HG02970 (cell line): Measurements from ENCODE around the gene ACO1.
"Not testable (repeated sequence)": the region's sequence is repeated elsewhere in the genome, so short reads cannot be mapped to it uniquely, and the experiment has no call there.

Source experiments
- ATAC-seq: cut with Tn5 transposase; IDR thresholded peaks from one replicate; pipeline ENCODE4 v1.9.1; 2021; ENCODE audit warnings: mild to moderate bottlenecking, moderate library complexity, moderate number of reproducible peaks; ENCODE audit not compliant: unreplicated experiment, low FRiP score

ACO1 gene

DNA sequence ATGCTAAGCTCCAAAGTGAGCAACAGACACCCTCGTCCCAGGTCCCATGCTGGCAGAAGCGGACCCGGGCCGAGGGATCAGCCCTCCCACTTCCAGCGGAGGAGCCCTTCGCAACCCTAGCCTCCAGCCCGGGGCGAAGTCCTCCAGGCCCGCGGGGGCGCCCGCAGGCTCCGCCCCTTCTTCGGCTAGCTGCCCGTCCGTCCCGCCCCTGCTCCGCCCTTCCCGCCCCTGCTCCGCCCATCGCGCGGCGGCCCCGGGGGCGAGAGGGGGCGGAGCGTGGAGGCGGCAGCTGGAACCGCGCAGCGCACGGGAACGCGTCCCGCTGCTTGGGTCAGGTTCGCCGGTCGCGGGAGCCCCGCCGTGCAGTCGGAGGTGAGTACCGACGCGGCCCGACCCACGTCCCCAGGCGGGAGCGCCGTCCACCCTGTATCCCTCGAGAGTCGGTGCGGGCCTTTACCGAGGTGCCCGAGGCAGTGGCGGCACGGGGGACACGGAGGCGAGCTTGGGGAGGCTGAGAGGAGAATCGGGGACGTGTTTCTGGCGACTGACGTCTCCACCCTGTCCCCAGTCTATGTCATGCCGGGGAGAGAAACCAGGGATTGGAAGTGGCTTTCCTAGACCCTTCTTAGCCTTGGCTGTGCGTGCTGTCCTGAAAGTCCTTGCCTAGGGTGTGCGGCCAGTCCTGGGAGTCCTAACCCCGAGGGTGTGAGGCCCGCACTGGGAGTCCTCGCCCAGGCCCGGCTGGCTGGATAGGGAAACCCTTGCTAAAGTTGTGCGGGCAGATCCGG, at the start of gene ACO1:
TSS of gene ACO1 (plus strand) at position 280 of the 788 bp plus-strand sequence. CDS start 20,864 bp downstream, outside the sequence.
- peak; percentile 97 for ATAC-seq

DNA sequence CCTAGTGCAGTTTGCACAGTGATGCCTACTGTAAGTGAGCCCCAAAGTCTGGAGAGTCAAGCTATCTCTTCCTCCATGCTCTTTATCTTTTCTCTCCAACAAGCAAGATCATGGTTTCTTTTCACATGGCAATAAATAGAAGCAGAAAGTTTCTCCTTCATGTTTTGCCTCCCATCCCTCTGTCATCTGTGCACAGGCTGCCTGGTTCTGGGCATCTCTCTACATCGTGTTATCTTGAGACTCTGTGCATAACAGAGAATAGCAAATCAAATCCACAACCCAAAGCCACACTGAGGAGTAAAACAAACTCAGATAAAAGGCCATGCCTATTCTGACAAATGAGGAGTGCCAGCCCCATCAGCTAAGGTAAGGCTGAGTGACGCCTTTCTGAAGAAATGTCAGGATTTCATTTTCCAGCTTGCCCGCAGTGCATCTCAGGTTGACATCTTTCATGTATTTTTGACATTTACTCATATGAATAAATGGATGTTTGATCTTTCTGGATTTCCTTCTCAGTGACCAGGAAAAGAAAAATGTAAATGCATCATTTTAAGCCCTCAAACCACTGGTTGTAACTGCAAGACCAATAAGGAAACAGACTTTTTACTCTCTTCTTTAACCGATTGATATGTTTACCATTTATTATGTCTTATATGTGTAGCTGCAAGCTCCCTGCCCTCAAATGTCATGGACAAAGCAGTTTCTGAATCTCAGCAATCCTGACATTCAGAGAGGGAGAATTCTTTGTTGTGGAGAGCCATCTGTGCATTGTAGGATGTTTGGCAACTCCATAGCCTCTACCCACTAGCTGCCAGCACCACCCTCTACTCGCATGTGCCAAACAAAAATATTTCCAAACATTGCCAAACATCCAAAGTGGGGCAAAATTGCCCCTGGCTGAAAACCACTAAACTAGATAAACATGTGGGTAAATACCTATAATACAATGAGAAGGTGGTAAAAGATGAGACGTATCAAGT, 49.2 kb upstream of the ACO1 start:
- no peak for ATAC-seq

DNA sequence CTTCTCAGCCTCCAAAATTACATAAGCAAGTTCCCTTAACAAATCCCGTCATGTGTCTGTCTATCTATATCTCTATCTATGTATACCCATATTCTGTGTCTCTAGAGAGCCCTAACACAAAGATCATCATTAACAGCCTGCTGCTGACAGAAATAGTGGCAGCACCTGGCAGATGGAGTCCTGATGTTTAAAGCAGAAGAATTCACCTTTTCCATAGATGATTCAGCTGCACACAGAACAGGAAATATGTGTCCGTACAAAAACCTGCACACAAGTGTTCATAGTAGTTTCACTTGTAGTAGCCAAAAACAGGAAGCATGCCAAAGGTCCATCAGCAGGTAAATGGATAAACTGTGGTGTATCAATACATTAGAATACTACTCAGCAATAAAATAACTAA, 45.0 kb upstream of the ACO1 start:
- ATAC-seq, result peak; percentile 61

DNA sequence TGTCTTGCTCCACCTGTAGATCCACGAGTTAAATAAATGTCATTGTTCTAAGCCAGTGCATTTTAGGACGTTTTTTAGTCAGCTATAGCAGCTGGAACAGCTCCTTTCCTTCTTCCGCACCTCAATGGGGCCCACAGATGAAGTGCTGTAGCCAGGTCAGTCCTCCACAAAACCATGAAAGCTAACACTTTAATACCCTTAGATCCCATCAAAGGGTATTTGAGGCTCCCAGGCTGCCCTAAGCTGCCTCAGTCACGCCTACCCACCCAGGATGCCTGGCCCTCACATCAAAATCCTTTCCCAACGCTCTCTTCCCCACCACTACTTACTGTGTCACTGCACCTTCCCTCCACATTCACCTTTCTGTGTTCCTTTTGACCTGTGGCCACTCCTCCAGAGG, 44.1 kb upstream of the ACO1 start:
- no peak for ATAC-seq

DNA sequence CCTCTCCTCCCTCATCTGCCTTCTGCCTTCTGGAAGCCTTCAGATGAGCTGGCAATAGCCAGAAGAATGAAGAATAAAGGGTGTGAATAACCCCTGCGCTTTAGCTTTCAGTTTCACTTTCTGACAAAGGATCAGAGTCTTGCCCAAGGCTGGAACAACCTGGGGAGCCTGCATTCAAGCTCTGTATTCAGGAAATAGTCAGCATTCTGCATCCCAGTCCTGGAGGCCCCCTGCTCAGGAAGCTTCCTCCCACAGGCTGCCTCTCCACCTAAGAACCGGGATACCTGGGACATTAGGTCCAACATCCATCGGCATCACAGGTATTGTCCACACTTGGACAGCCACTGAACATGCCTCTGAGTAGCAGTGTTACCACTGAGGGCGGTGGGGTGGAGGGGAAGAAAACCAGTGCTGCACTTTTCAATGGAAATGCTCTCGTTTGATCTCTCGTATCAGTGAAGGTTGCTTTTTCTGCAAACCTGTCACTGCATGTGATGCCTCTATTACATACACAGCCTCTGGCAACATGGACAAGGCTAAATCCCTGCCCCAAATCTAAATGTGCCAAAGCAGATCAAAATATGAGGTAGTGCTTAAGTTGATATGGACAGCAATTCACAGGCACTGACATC, 39.8 kb upstream of the ACO1 start:
- ATAC-seq, result no peak

DNA sequence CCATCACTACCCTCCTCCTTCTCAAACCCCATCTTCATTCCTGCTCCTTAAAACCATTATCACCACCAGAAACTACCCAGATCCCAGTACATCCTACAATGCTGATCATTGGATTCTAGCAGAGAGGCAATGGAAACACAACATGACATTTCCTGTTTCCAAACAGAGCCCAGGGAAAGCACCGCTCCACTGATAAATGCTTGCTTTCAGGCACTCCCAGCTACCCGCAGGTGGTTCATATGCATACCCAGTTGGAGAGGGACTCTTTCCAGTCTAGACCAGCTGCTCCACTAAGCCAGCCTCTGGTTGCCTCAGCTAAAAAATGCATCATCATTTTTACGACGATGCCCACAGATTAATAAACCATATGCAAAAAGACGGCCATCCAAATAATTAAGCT, 39.2 kb upstream of the ACO1 start:
- no peak for ATAC-seq

DNA sequence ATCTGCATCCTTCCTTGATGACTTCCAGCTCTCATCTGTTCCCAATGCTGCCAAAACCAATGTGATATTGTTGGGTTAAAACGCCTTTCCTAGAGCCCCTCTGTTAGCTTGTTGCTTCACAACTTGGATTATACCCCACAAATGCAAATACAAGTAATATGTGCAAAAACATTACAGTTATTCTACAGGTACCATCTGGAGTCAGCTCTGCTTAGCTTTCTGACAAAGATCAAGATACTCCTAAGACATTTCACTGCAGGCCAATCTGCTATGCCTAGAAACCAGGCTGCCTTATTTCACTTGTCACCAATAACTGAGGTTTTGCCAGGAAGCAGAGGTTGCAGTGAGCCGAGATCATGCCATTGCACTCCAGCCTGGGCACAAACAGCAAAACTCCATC, 36.9 kb upstream of the ACO1 start:
- no peak for ATAC-seq

DNA sequence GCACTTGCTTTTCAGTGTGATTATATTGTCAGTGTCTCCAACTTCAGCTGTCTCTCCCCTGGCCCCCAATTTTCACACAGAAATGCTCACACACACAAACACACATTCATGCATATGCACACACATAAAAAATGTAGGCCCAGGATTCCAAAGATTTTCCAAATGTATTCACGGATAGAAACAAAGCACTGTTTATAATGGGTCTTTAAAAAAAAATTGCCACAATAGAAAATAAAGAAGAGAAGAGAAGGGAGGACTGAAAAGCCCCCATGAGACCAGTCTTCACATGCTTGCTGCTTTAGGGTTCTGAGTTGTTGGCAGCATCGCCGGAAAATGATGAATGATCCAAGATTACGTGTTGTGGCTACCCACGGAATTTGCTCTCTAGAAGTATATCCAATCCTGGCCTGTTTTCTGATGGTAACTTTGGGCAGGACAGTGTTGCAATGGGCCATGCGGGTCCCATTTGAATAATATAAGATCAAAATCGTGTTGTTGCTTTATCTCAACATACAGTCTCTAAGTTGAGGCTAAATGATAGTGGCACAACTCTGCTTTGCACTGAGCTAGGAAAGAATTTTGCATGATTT, 36.2 kb upstream of the ACO1 start:
- ATAC-seq, result no peak

DNA sequence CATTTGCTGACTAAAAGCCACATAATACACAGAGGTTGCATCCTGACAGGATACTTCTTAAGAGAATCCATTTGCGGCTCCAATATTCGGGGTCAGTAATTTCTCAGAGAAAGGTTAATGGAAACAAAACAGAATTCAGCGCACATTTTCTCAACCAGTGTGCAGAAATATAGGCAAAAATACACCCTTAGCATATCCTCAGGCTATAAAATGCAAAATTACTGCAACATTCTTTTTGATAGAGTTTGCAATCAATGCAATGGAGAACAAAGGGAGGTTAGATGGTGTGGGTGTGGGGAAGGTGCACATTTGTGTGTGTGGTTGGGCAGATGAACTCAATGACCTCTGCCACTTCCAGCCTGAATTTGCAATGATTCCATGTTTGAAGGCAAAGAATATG, 35.4 kb upstream of the ACO1 start:
- ATAC-seq, result no peak

DNA sequence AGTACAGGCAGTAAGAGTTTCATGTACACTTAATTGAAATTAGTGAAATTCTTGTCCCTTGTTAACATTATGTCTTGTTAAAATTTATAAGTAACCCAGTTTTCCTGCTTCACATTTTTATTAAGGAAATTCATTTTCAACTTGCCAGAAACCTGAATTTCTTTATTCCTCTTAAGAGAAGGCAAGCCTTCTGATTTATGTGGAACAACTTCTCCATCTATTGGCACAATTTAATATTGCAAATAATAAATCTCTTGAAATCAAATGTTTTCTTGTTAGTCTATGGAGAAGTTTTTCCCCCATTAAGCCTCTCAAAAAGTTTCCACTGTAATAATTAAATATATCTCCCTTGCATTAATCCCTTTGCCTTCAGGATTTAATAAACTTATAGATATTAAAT, 33.8 kb upstream of the ACO1 start:
- ATAC-seq, result no peak

DNA sequence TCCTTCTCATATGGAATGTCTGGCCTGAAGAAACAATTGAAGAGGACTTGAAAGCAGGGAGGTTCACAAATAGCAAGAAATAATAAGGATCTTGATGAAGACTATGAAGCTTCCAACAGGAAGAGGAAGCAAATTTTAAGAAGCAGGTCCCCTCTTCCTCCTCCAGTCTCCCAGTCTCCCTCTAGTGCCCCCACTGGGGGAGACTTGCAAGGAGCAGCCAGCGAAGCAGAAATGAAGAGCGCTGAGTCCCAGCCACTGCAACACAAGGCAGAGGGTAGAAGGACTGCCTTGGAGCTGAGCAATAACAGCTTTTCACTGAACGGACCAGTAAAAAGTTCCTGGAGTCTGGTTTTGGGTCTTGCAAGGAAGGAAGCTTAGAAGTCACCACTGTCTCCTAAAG, 32.6 kb upstream of the ACO1 start:
- no peak for ATAC-seq

DNA sequence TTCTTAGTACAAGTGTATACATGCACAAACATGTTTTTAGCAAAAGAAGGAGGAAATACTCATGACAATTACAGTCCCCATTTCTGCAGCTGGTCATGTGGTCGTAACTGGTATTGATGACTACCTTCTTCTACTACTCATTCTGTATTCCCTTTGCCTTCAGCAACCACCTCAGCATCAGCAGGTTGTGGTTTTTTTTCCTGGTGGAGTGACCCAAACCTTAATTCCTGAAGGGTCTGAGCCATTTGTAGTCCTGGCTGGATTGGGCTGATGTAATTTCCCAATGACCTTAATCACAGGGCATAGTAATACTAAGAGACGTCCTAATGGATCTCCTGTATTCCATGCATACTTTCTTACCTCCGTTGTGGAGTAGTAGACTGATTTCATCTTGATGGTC, 31.0 kb upstream of the ACO1 start:
- ATAC-seq, result not testable (repeated sequence)

DNA sequence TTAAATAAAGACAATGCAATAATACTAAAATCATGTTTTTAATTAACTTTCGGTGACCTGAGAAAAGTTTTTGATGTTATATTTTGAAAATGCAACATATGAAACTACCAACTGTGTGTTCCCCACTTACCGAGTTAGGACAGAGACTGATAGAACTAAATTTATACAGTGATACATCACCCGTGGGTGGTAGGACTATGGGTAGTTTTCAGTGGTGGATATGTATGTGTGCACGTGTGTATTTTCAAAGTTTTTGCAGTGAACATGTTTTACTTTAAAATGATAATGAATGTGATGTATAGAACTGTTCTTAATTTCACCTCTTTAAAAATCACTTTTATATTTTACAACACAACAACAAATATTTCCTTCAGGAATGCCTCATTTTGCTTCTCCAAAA, 25.0 kb upstream of the ACO1 start:
- ATAC-seq, result no peak

DNA sequence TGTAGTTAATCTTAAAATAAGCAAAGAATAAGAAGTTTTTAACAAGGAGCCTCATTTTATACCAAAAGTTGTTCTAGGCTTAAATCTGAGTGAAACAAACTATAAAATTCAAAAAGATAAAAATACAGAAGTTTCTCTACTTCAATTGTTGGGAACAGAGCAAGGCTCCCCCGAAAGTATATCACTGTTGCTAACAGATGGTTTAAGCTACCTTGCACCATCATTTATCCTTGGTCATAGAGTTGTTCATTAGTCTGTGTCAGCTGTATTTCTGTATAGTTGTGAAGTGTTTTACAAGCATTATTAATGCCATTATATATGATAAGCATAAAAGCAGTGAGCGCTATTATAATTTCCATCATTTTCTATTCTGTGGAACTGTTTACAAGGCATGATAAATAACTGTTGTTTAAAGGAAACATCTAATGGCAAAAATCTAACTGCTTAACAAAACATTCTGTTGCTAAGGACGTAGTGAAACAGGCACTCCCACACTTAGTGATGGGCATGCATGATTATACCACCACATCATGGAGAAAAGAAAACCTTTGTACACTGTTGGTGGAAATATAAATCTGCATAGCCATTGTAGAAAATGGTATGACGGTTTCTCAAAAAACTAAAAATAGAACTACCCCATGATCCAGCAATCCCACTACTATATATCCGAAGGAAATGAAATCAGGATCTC, 23.3 kb upstream of the ACO1 start:
- ATAC-seq, result no peak

DNA sequence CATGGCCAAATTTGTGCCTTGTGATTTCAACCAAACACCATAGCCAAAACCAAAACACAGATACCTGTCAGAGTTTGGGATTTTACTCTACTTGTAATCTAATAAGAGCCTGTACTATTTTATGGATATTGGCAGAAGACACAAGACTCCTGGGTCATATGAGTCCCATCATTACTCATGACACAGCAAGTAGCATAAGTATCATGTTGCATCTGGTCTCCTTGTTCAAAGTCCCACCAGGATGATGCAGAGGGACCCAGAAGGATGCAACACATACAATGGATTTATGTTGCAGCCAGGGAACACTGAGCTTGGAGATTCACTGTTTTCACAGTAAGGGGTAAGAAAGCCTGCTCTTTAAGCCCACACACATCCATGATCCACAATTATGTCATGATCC, 13.2 kb upstream of the ACO1 start:
- ATAC-seq, result no peak

DNA sequence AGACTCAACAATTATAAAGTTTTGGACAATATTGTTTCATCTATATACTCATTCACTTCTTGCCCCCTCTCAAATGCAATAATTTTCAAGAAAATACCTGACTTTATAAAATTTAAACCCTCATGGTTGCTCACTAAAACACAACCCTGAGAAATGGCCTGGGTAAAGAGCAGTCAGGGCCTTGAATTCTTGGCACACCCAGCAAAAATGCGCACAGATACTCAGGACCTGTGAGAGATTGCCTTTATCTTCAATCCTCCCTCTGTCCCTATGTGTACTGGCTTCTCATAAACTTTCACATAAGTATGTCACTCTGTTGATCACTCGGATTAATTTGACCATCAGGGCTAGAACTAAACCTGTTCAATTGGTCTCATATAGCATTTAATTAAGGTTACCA, 12.8 kb upstream of the ACO1 start:
- no peak for ATAC-seq

DNA sequence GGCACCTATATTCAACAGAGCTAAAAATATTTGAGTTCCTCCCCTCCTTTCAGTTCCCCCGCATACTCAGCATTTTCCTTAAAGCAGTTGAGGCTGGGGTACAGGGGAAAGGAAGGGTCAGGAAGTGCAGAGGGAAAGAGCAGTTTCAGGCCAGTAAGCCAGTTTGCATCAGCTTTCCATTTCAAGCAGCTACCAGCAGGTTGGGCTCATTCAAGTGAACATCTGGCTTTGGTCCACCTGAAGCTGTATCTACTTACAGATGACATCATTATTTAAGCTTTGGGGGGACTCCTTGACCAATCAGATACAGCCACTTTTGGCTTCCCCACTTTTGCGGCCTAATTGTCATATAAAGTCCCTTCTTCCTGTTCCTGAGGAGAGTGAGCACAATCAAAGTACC, 8.2 kb upstream of the ACO1 start:
- no peak for ATAC-seq

DNA sequence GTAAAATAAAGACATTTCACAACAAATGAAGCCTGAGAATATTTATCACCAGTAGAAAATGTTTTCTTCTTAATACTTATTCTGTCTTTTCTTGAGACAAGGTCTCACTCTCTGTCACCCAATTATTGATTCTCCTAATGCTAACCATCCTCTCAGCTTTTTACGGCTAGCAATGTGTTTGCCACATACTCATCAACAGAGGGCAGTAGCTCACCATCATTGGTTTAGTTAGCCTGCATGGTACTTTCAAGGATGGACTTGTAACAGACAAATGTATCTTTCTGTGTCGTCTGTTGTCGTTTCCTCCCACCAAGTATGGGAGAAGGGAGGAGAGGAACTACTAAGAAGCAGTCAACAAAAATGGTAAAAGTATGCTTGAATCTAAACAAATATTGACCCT, 5.9 kb upstream of the ACO1 start:
- peak; percentile 59 for ATAC-seq

DNA sequence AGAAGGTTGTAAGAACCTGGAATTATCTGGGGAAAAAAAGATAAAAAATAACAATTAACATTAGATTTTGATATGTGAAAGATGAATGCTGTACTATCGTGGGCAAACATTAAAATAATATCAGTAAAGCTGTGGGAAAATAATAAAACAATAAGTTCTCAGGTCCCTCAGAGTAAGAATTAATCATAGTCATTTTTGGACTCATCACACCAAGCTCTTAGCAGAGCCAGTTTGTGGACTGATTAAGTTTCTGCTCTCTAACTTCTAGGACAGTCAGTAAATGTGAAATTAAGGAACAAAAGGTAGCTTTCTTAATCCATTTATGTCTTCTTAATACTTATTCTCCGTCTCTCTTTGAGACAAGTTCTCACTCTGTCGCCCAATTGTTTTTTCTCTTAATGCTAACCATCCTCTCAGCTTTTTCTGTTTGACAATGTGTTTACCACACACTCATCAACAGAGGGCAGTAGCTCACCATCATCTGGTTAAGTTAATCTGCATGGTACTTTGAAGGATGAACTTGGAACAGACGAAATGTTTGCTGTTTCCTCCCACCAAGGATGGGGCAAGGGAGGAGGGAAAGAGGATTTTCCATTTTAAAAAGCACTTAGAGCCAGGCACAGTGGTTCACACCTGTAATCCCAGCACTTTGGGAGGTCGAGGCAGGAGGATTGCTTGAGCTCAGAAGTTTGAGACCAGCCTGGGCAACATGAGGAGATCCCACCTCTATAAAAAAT, 5.3 kb upstream of the ACO1 start:
- ATAC-seq, result no peak
